ENCODE data around the gene MIR17HG. TPM values are rescaled to one million over a fixed set of nuclear protein-coding genes. Genes with fewer than 3 reads are reported as not detected.

MIR17HG gene
- total and polyA plus RNA-seq, 2 donors, result 0.53 to 9.0 TPM

DNA sequence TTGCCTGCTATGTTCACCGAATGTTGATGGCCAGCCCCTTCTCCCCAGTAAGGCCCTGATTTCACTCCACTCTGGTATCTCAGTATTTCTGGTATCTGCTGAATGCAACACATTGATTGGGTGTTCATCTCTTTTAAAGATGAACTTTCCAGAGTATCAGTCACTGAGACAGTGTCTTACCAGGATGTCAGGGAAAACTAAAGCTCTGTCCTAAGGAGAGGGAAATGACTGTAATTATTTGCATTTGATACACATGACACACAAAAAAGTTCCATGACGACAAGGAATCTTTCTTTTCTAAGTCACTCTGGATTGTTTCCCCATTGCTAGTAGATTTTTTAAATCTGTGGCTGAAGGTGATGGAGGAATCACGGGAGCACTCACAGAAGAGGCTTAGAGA is 53.2 kb downstream of the MIR17HG start:
- DNase-seq (ENCODE audit: extremely low spot score), result no peak
- H3K36me3 ChIP-seq (ENCODE audit: insufficient read depth), result no peaks in the 10 kb centered on the region
- H3K27ac ChIP-seq (ENCODE audit: low read depth), result no peak overlapping the region
- WGBS, result 75% methylated on average over 3 of the region's 3 CpGs
- H3K4me1 ChIP-seq (ENCODE audit: insufficient read depth), result no peaks in the 10 kb centered on the region
- no peak overlapping the region for H3K4me3 ChIP-seq (ENCODE audit: low read depth, low read length)

DNA sequence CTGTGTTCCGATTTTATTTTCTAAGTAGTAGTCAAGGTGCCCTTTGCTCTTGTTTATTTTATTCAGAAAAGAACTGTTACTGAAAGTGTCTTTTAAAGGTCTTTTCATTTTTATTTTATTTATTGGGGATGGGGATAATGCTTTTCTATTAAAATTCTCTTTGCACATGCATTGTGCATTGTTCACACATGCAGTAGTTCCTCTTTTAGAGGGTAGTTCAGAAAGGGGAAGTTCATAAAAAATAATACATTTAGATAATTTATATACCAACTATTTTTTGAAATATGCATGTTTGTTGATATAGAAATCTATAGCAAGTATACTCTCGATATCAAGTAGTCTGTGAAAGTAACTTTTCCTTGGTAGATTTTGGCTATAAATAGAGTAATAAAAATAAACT is 54.4 kb downstream of the MIR17HG start:
- WGBS, result 70% methylated on average over 2 of the region's 2 CpGs
- no peaks in the 10 kb centered on the region for H3K4me1 ChIP-seq (ENCODE audit: insufficient read depth)
- DNase-seq (ENCODE audit: extremely low spot score), result no peak
- H3K4me3 ChIP-seq (ENCODE audit: low read depth, low read length), result no peak overlapping the region
- no peaks in the 10 kb centered on the region for H3K36me3 ChIP-seq (ENCODE audit: insufficient read depth)
- H3K27ac ChIP-seq (ENCODE audit: low read depth), result no peak overlapping the region

Other genes starting within 250 kb of the MIR17HG start
- gene GPC5, start 50.9 kb downstream of the MIR17HG start, total RNA-seq, result 5.0 TPM
- gene GPC5, start 50.9 kb downstream of the MIR17HG start, polyA plus RNA-seq, result 0.06 TPM

Data from urinary bladder (tissue), 4 donors.